GM23338 (cell line): ENCODE data around the gene LIPA.

Source experiments
- CREB1 ChIP-seq: fragments of 250-450 bp; sonication (Bioruptor Pico); IDR thresholded peaks from 2 replicates; pipeline ENCODE4 v1.5.0; 2020; ENCODE audit warnings: low read depth, mild to moderate bottlenecking, moderate library complexity
- CTCF ChIP-seq, 2 experiments: fragments of 200-600 bp in 1 of 2; sonication (generic) in 1 of 2; conservative IDR thresholded peaks; 2 replicates each; pipeline versions ENCODE4 v1.5.1 to v1.6.1; 2016 to 2017; ENCODE audit warnings: antibody characterized with exemption in 2 of 2, low read depth in 2 of 2, mild to moderate bottlenecking in 2 of 2, moderate library complexity in 1 of 2
- EZH2 ChIP-seq: fragments of 200-600 bp; sonication (generic); IDR thresholded peaks from one replicate; pipeline ENCODE4 v1.8.0; 2017; ENCODE audit warnings: antibody characterized with exemption, mild to moderate bottlenecking, low read depth; ENCODE audit not compliant: unreplicated experiment
- EZH2phosphoT487 ChIP-seq: fragments of 200-600 bp; sonication (generic); IDR thresholded peaks from one replicate; pipeline ENCODE4 v1.8.1; 2018; ENCODE audit warnings: antibody characterized with exemption; ENCODE audit not compliant: unreplicated experiment
- POLR2AphosphoS5 ChIP-seq: IDR thresholded peaks from 2 replicates; pipeline ENCODE4 v1.6.1; 2016; ENCODE audit warnings: antibody characterized with exemption, low read depth
- REST ChIP-seq: IDR thresholded peaks from one replicate; pipeline ENCODE4 v1.6.1; 2018; ENCODE audit warnings: antibody characterized with exemption; ENCODE audit not compliant: unreplicated experiment

GRCh38 chr10:89235073-89235798 is 16.3 kb downstream of the LIPA start:
- TF ChIP-seq EZH2phosphoT487 (no peak), CTCF (conservative IDR thresholded peaks at IDR 0.05; ENCODE audit: low read depth in 2 of 2) (no peak), REST (no peak), POLR2AphosphoS5 (no peak), CREB1 (CRISPR knock-in tag) (no peak), EZH2 (no peak)
